Left ventricle myocardium inferior (tissue), 1 donor: ENCODE measurements around the gene XYLT1. TPM values are rescaled to one million over a fixed set of nuclear protein-coding genes. Genes with fewer than 3 reads are reported as not detected.
"Not testable (repeated sequence)": the region's sequence is repeated elsewhere in the genome, so short reads cannot be mapped to it uniquely, and the experiment has no call there.

Experiments used
- DNase-seq: peaks from one replicate; pipeline ENCODE4 v3.0.0-alpha.2; 2020
- H3K27ac ChIP-seq: fragments of 200-600 bp; replicated peaks from 2 replicates; pipeline ENCODE4 v1.8.0; 2021
- H3K27me3 ChIP-seq: fragments of 200-600 bp; 2 replicates; pipeline ENCODE4 v1.8.0; 2021; ENCODE audit warnings: low read depth
- H3K36me3 ChIP-seq: fragments of 200-600 bp; 2 replicates; pipeline ENCODE4 v1.8.0; 2021
- H3K4me1 ChIP-seq: fragments of 200-600 bp; 2 replicates; pipeline ENCODE4 v1.8.0; 2021
- H3K4me3 ChIP-seq: fragments of 200-600 bp; 2 replicates; pipeline ENCODE4 v1.8.0; 2021; ENCODE audit warnings: mild to moderate bottlenecking, moderate library complexity
- H3K9me3 ChIP-seq: fragments of 200-600 bp; replicated peaks from 2 replicates; pipeline ENCODE4 v1.8.0; 2021
- intact Hi-C: fragments of 100-400 bp; cut with micrococcal nuclease; formaldehyde crosslinking; loops from one replicate; pipeline ENCODE4 v1.11.0; 2022
- total RNA-seq: library from RNA; stranded (reverse); fragmentation: NEBNext Ultra II Directional; extraction: Animal tissue kit (Norgen Biotek cat#: 25700); gene quantifications from one replicate; pipeline ENCODE4 v1.2.1, GENCODE V29; 2021
- TF ChIP-seq, protein P1 (sequence below): fragments of 200-600 bp; IDR thresholded peaks from 2 replicates; pipeline ENCODE4 v1.8.0; 2021; ENCODE audit warnings: antibody characterized with exemption, mild to moderate bottlenecking, borderline replicate concordance
- donor health status: DM: no; HTN: yes; CAD: no; lungs with severe emphysema.

Gene XYLT1
- total RNA-seq, 1 donor from 2014 or later, result 1.4 TPM

DNA sequence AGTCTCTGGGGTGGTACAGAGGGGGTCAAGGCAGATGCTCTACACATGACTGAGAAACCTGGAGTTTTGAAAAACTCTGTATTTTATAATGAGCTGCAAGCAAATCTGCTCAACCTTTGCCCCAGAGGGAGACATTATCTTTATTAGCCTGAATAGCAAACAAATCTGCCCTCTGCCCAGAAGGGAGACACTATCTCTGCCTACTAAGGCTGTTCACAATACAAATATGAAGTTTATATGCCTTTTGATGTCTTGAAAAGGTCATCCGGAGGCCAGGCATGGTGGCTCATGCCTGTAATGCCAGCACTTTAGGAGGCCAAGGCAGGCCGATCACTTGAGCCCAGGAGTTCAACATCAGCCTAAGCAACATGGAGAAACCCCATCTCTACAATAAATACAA is 11.0 kb upstream of the XYLT1 start:
- Histone ChIP-seq H3K9me3 (peaks cover 10% of the 10 kb centered on the region), H3K27me3 (peaks cover 75% of the 10 kb centered on the region), H3K4me1 (no peaks in the 10 kb centered on the region), H3K4me3 (no peak overlapping the region), H3K36me3 (no peaks in the 10 kb centered on the region), H3K27ac (no peak overlapping the region)
- no peak for DNase-seq
- intact Hi-C loops, result no loop called here
- TF ChIP-seq, protein P1, sequence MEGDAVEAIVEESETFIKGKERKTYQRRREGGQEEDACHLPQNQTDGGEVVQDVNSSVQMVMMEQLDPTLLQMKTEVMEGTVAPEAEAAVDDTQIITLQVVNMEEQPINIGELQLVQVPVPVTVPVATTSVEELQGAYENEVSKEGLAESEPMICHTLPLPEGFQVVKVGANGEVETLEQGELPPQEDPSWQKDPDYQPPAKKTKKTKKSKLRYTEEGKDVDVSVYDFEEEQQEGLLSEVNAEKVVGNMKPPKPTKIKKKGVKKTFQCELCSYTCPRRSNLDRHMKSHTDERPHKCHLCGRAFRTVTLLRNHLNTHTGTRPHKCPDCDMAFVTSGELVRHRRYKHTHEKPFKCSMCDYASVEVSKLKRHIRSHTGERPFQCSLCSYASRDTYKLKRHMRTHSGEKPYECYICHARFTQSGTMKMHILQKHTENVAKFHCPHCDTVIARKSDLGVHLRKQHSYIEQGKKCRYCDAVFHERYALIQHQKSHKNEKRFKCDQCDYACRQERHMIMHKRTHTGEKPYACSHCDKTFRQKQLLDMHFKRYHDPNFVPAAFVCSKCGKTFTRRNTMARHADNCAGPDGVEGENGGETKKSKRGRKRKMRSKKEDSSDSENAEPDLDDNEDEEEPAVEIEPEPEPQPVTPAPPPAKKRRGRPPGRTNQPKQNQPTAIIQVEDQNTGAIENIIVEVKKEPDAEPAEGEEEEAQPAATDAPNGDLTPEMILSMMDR, result no peak

DNA sequence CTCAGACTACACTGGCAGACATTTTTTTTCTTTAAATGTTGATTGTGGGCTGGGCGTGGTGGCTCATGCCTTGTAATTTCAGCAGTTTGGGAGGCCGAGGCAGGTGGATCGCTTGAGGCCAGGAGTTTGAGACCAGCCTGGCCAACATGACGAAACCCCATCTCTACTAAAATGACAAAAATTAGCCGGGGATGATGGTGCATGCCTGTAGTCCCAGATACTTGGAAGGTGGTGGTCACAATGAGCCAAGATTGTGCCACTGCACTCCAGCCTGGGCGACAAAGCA is 6.4 kb upstream of the XYLT1 start:
- DNase-seq, intact Hi-C loops, H3K36me3 ChIP-seq, H3K4me3 ChIP-seq, H3K27ac ChIP-seq, H3K4me1 ChIP-seq, H3K9me3 ChIP-seq: not testable (repeated sequence)
- H3K27me3 ChIP-seq, result peaks cover 77% of the 10 kb centered on the region

DNA sequence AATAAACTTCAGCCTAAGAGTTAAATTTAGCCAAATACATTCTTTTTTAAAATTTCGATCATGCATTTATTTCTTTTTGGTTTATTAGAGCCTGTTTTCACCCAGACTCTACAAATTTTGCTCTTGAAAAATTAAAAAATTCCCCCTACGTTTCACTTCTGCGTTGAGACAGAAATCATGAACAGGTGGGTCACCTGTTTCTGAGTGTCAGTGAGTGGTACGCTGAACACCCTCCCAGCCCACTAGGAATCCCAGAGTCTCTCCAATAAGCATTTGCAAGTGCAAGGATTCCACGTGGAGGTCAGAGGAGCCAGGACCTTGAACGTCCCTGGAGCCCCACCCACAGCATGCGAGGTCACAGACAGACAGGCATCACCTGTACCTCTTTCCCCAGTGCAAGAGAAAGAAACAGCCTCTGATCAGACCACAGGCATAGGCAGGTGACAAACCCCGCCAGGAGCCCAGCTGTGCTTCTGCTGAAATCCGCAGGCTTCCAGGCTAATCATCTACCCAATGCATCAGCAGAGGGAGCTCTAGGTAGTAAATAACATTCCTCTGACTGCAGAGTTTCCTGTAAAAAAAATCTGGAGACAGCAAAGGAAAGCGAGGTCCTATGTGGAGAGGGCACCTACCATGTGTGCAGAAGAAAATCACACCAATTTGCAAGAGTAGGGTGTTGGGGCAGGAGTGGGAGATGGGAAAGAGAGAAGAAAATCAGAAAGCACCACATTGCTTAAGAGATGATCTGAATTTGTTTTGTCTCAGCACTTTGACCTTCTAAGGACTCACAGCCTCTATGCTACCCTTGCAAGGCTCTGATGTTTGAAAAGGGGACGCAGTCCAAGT is 5.9 kb upstream of the XYLT1 start:
- TF ChIP-seq, protein P1, result peak; percentile 61
- Histone ChIP-seq H3K9me3 (peaks cover 6% of the 10 kb centered on the region), H3K27me3 (peaks cover 72% of the 10 kb centered on the region), H3K27ac (no peak overlapping the region), H3K36me3 (no peaks in the 10 kb centered on the region), H3K4me3 (no peak overlapping the region), H3K4me1 (no peaks in the 10 kb centered on the region)
- intact Hi-C loops, result no loop called here
- DNase-seq, result no peak

DNA sequence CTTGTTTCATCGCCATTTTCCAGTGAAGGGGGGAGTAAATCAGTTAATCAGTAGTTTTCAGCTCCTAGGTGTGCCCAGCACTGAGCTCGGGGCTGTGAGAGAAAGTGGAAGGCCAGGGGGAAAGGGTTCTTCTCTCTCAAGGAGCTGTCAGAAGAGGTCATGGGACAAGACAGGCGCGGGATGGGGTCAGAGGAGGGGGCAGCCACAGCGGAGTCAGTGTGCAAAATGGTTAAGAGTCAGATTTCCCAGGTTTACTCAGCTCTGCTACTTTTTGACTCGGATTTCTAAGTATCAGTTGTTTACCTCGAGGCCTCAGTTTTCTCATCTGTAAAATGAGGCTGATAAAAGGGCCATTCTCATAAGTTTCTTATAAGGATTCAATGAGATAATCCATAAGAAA is 4.3 kb upstream of the XYLT1 start:
- intact Hi-C loops, result no loop called here

DNA sequence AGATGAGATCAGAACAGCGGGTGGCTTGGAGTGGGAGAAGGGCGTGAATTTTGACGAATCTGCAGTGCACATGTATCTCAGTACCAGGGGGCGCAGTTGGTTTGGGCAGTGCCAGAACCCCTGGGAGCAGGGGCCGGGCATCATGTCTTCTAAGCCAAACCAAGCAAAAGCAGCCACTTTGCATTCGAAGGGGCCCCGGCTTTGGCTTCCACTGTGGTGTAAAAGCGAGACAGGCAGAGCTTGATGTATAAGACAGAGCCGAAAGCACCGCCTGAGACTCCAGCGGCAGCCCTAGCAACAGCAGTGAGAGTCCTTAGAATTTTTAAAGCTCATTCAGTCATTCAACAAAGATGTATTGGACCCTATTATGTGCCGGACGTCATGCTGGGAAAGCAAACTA is 3.8 kb upstream of the XYLT1 start:
- H3K27ac ChIP-seq, result no peak overlapping the region
- H3K27me3 ChIP-seq, result peaks cover 61% of the 10 kb centered on the region
- no peak for DNase-seq
- H3K36me3 ChIP-seq, result no peaks in the 10 kb centered on the region
- H3K4me3 ChIP-seq, result no peak overlapping the region
- intact Hi-C loops, result no loop called here
- no peaks in the 10 kb centered on the region for H3K9me3 ChIP-seq
- TF ChIP-seq, protein P1, result no peak
- peaks cover 14% of the 10 kb centered on the region for H3K4me1 ChIP-seq

More for the DNA sequence above, 4.3 kb upstream of the XYLT1 start:
- no peaks in the 10 kb centered on the region for H3K9me3 ChIP-seq
- peaks cover 9% of the 10 kb centered on the region for H3K4me1 ChIP-seq
- H3K27me3 ChIP-seq, result peaks cover 61% of the 10 kb centered on the region
- no peak for DNase-seq
- H3K4me3 ChIP-seq, result no peak overlapping the region
- H3K36me3 ChIP-seq, result no peaks in the 10 kb centered on the region
- TF ChIP-seq, protein P1, result no peak
- no peak overlapping the region for H3K27ac ChIP-seq

DNA sequence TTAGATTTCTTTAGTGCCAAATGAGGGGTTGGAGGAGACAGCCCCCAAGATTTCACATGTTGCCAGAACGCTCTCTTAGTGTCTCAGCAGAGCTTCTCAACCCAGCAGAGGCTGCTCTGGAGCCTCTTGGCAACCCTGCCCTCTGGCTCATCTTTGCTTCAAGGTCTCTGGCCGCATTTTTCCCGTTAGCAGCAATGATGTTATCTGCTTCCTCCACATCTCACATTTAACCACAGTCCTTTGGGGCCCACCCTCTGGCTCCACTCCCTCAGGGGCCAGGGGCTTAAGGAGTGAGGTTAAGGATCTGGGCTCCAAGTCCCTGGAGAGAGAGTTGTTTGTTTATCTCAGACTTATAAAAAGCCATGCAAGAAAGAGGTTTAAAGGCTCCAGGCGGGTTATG is 3.3 kb upstream of the XYLT1 start:
- Histone ChIP-seq H3K9me3 (no peaks in the 10 kb centered on the region), H3K27ac (no peak overlapping the region), H3K4me3 (no peak overlapping the region), H3K36me3 (no peaks in the 10 kb centered on the region), H3K4me1 (peaks cover 18% of the 10 kb centered on the region), H3K27me3 (peaks cover 61% of the 10 kb centered on the region)
- intact Hi-C loops, result no loop called here
- no peak for DNase-seq
- TF ChIP-seq, protein P1, result no peak
